Measurements from ENCODE around the gene RPS6KC1. TPM values are rescaled to one million over a fixed set of nuclear protein-coding genes. Genes with fewer than 3 reads are reported as not detected.
"Not testable (repeated sequence)": the region's sequence is repeated elsewhere in the genome, so short reads cannot be mapped to it uniquely, and the experiment has no call there.

RPS6KC1 gene
- total RNA-seq, 1 donor from 2014 or later = 36.6 TPM

DNA sequence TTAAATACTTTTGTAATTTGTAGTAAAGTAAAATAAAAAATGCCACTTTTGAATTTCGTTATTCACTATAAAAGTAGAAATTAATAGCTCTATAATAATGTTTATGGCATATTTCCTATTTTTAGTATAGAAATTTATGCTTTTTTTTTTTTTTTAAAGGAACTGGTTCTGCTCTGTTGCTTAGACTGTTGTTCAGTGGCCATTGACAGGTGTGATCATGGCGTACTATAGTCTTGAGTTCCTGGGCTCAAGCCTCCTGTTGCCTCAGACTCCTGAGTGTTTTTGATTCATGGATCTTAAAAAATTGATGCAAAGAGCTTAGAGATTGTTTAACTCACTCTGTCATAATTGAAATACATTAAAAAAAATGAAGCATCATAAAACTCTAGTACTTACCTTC, 53.6 kb downstream of the RPS6KC1 start:
- no peak for DNase-seq (ENCODE audit: low read depth)

GRCh38 chr1:213106298-213106697, 55.3 kb downstream of the RPS6KC1 start:
- no peak for DNase-seq (ENCODE audit: low read depth)

DNA sequence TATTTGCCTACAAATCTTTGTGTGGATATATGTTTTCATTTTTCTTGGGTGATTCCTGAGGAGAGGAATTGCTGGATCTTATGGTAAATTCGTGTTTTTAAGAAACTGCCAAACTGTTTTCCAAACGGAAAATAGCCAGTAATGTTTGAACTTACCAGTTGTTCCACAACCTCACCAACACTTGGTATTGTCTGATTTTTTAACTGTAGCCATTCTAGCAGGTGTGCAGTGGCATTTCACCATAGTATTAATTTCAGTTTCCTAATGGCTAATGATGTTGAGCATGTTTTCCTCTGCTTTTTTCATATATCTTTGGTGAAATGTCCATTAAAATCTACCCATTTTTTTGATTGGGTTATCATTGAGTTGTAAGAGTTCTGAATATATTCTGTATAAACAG, 56.6 kb downstream of the RPS6KC1 start:
- no peak for DNase-seq (ENCODE audit: low read depth)

GRCh38 chr1:213110349-213111300, 59.6 kb downstream of the RPS6KC1 start:
- peak; percentile 8 for DNase-seq (ENCODE audit: low read depth)

- DNase-seq (ENCODE audit: low read depth) = no peak
These were observed 60.5 kb downstream of the RPS6KC1 start for GRCh38 chr1:213111502-213111901.

GRCh38 chr1:213112723-213113122, 61.7 kb downstream of the RPS6KC1 start:
- not testable (repeated sequence) for DNase-seq (ENCODE audit: low read depth)

GRCh38 chr1:213117699-213118180, 66.7 kb downstream of the RPS6KC1 start:
- DNase-seq (ENCODE audit: low read depth) = not testable (repeated sequence)

DNA sequence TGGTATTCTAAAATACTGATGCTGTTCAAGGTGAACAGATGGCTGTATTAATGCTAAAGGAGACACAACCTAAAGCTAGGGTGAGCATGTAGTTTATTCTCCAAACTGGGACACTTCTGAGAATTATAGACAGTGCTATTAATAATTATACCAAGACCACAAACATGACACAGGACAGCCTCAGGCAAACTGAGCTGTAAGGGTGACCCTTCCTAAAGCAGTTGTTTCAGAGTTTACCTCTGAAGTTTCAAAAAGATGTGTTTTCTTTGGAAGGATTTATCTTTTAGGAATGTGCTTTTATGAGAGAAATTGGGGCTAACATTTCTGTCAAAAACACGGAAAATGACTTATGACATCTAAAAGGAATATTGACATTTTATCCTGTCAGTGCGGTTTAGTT, 68.8 kb downstream of the RPS6KC1 start:
- DNase-seq (ENCODE audit: low read depth) = peak; percentile 13

DNA sequence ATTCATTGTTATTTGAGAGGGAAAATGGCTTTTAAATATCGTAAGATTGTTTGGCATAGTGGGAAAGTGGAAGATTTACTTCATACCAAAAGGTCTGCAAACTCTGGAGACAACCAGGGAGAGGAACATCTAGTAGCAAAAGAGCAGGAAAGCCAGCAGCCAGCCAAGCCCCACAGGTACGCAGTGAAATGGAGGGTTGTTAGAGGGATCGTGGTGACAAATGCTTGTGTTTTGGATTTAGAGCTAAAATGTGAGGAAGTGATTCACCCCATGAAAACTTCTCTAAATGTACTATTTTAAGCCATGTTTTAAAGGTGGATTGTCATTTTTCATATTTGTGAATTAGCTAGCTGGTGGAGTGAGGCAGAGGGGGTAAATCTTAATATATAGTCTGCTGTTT, 69.3 kb downstream of the RPS6KC1 start:
- no peak for DNase-seq (ENCODE audit: low read depth)

DNA sequence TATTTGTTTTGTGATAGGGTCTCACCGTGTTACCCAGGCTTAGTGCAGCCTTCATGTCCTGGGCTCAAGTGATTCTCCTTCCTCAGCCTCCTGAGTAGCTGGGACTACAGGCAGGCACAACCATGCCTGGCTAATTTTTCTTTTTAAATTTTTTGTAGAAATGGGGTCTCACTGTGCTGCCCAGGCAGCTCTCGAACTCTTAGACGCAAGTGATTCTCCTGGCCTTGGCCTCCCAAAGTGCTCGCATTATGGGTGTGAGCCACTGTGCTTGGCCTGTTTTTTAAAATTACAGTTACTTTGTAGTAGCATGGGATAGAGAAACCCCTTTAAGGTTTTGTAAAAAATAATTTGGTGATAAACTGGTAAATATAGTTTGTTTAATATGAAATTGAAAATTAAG, 69.9 kb downstream of the RPS6KC1 start:
- DNase-seq (ENCODE audit: low read depth) = no peak

GRCh38 chr1:213122514-213122929, 71.5 kb downstream of the RPS6KC1 start:
- DNase-seq (ENCODE audit: low read depth) = peak; percentile 55

DNA sequence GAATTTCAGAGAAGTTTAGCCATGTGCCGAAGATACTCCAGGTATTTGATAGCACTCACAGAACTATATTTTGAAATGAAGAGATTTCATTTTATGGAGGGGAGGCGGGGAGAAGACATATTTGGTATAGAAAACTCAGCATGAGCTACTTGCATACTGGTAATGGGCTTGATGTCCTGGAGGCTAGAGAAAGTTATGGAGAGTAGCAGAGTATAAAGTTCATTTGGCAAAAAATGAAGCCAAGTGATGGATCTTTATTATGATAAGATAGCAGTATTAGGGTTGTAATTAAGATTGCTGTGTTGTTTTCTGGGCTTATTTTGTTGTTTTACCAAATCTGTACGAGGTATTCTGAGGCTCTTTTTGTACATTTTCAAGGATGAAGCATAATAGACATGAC, 72.0 kb downstream of the RPS6KC1 start:
- DNase-seq (ENCODE audit: low read depth) = no peak

GRCh38 chr1:213123536-213123935, 72.5 kb downstream of the RPS6KC1 start:
- DNase-seq (ENCODE audit: low read depth) = peak; percentile 57

DNA sequence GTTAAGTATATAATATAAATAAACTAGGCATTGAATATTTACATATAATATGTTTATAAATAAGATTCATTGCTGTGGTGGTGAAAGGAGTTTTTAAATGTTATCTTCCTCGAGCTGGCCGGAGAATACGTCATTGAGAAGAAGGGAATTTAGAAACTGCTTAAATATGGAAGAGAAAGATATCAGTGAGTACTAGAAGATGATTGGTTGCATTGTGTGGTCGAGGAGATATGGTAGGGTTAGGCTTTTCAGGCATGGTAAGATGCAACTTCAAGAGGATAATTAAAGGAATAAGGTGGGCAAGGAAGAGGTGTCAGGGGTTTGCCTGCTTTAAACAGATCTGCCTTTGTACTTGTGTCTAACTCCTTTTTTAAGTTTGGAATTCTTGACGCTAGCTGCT, 73.5 kb downstream of the RPS6KC1 start:
- no peak for DNase-seq (ENCODE audit: low read depth)

GRCh38 chr1:213125643-213126042, 74.6 kb downstream of the RPS6KC1 start:
- DNase-seq (ENCODE audit: low read depth) = no peak

DNA sequence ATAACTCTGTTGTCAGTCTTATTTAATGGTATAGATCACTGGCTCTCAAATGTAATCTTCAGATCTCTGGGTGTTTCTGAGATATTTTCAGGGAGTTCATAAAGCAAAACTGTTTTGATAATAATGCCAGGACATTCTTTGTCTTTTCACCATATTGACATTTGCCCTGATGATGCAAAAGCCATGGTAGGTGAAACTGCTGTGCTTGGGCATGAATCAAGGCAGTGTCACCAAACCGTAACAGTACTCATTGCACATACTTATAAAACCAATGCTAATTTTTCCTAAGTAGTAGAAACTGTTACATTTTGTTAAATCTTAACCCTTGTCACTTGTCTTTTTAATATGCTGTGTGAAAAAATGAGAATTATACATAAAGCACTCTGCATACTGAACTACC, 76.0 kb downstream of the RPS6KC1 start:
- no peak for DNase-seq (ENCODE audit: low read depth)

GRCh38 chr1:213131851-213132655, 81.0 kb downstream of the RPS6KC1 start:
- no peak for DNase-seq (ENCODE audit: low read depth)

DNA sequence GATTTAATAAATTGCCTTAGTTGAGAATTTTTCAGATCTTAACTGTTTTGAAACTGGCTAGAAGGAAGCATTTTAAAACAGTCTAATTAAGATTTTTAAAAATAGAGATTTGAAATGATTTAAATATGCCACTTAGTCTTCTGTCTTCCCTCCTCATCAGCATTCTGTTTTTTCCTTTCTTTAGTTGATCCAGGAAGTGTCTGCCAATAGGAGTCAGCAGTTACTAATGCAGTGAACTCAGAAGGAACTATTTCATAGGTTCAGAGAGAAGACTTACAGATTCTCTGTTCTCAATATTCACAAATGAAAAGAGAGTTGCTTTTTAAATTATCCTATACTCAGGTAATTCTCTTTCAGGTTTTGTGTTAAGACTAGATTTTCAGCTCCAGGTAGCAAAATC, 84.5 kb downstream of the RPS6KC1 start:
- no peak for DNase-seq (ENCODE audit: low read depth)

DNA sequence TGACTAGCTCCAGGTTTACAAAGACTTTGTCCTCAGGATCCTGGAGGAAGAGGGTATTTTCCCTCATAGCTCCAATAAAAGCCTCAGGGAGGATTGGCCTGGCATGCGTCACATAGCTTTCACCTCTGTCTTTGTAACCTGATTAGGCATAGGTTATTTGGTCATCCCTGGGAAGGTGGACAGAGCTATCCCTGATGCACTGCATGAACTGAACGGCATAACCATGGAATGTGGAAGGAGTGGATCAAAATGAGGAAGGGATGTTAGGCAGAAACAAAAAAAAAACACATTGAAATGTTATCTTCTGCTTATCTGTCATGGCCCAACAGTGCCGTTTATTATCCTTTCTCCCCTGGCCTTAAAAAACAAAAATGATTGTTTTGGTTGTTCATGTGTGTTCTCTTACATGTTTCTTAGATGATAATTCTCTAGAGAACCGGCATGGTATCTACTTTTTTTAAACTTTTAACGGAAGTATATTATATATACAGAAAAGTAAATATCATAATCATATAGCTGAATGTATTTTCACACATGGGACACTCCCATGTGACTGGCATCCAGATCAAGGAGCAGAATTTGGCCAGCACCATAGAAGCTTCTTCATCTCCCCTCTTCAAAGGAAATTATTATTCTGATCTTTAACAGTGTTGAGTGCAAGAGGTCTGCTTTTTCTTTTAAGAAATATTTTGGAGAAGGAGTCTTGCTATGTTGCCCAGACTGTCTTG, 85.3 kb downstream of the RPS6KC1 start:
- no peak for DNase-seq (ENCODE audit: low read depth)

DNA sequence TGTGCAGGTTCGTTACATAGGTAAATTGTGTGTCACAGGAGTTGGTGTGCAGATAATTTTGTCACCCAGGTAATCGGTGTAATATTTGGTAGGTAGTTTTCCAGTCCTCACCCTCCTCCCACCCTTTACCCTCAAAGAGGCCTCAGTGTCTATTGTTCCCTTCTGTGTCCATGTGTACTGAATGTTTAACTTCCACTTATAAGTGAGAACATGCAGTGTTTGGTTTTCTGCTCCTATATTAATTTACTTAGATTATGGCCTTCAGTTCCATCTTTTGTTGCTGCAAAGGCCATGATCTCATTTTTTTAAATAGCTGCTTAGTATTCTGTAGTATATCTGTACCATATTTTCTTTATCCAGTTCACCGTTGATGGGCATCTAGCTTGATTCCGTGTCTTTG, 87.3 kb downstream of the RPS6KC1 start:
- no peak for DNase-seq (ENCODE audit: low read depth)

DNA sequence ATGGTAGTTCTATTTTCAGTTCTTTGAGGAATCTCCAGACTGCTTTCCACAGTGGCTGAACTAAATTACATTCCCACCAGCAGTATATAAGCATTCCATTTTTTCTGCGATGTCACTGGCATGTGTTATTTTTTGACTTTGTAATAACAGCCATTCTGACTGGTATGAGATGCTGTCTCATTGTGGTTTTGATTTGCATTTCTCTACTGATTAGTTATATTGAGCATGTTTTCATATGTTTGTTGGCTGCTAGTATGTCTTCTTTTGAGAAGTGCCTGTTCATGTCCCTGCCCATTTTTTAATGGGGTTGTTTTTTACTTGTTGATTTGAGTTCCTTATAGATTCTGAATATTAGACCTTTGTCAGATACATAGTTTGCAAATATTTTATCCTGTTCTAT, 87.9 kb downstream of the RPS6KC1 start:
- DNase-seq (ENCODE audit: low read depth) = no peak

Data from myocyte (in vitro differentiated cells).